ENCODE results near the gene PLA2G2C. TPM values are rescaled to one million over a fixed set of nuclear protein-coding genes. Genes with fewer than 3 reads are reported as not detected.

Gene PLA2G2C
- total and polyA plus RNA-seq, 2 of the 8 experiments (the other 6 are each of a cell fraction or from before 2014, with no cell fraction given), result not detected

DNA sequence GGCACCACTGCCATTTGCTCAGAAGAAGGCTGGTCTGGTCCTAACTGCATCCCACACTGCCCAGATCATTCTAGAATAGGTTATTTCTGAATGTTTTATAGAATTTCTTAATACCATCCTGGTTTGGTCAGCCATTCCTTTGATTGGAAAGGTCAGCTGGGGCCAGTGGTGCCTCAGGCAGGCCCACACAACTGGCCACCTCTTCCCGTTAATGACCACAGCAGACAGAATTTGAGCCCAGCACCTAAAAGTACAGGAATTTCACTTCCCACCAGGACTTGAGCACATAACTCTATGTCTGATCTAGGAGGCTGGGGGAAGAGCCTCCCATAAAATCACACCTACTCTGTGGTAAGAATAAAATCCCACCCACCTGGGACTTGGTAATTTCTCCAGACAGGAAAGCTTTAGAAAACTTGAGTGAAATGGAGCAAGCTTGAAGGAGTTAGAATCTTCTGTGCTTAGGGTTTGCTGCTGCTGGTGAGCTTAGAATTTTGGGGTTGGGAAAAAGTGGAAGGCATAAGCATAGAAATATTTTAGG, 6.6 kb upstream of the PLA2G2C start:
- Histone ChIP-seq H3K4me1 (replicated peaks in 1 of 4; ENCODE audit: control insufficient read depth in 3 of 4, insufficient read depth in 4 of 4, low read length in 3 of 4) (peaks cover 0 to 8% (median under 1%) of the 10 kb centered on the region in 4 experiments; a peak in 4 of 7 replicates), H2BK120ac (replicated peaks; ENCODE audit: low read depth, low read length) (no peak overlapping the region), H3K9me3 (ENCODE audit: insufficient read depth in 2 of 2, low read depth in 1 of 2, low read length in 1 of 2) (no peaks in the 10 kb centered on the region), H3K23me2 (ENCODE audit: low read depth, low read length) (no peaks in the 10 kb centered on the region), H3K36me3 (ENCODE audit: control insufficient read depth in 2 of 4, insufficient read depth in 4 of 4, low read length in 3 of 4) (no peaks in the 10 kb centered on the region), H3K79me1 (ENCODE audit: low read depth, low read length) (no peaks in the 10 kb centered on the region), H3K4me3 (ENCODE audit: extremely low read depth in 1 of 4, insufficient read depth in 2 of 4, low read depth in 3 of 4, low read length in 4 of 4) (no peak overlapping the region), H3K14ac (ENCODE audit: insufficient read length) (no peak overlapping the region), H2BK20ac (ENCODE audit: low read length) (no peak overlapping the region), H3K56ac (replicated peaks; ENCODE audit: insufficient read length, low read depth, low read length) (no peak overlapping the region), H2AK5ac (ENCODE audit: low read depth, low read length) (no peak overlapping the region), H4K20me1 (replicated peaks in 1 of 2; ENCODE audit: control insufficient read depth in 1 of 2, insufficient read depth in 2 of 2, low read length in 2 of 2) (no peaks in the 10 kb centered on the region), H4K8ac (ENCODE audit: extremely low read depth, insufficient read depth, low read length) (no peak overlapping the region), H3K23ac (ENCODE audit: insufficient read length) (no peak overlapping the region), H3K27me3 (replicated peaks in 1 of 4; ENCODE audit: control insufficient read depth in 3 of 4, extremely low read depth in 1 of 4, insufficient read depth in 3 of 4, low read length in 3 of 4) (peaks cover 0 to 2% (median under 1%) of the 10 kb centered on the region in 4 experiments; a peak in 2 of 7 replicates), H2AFZ (ENCODE audit: low read length) (no peak overlapping the region), H2BK12ac (ENCODE audit: low read depth, low read length) (no peak overlapping the region), H3K9ac (replicated peaks in 1 of 4; ENCODE audit: extremely low read depth in 1 of 4, low read depth in 3 of 4, low read length in 3 of 4) (no peak overlapping the region), H4K5ac (ENCODE audit: insufficient read length, low read depth, low read length) (no peak overlapping the region), H3K4ac (replicated peaks; ENCODE audit: insufficient read length, low read depth, low read length) (no peak overlapping the region), H3K4me2 (ENCODE audit: insufficient read depth in 1 of 2, low read depth in 2 of 2, low read length in 2 of 2) (no peak overlapping the region), H3K27ac (ENCODE audit: low read depth, low read length) (no peak overlapping the region), H3K79me2 (ENCODE audit: control insufficient read depth in 1 of 2, insufficient read depth in 2 of 2, low read length in 2 of 2) (no peaks in the 10 kb centered on the region), H2BK15ac (ENCODE audit: low read length) (no peak overlapping the region), H3K18ac (ENCODE audit: extremely low read depth, low read length) (no peak overlapping the region), H2BK5ac (ENCODE audit: low read depth, low read length) (no peak overlapping the region), H4K91ac (replicated peaks; ENCODE audit: insufficient read length, low read length) (no peak overlapping the region)
- ChIA-PET CTCF (ENCODE audit: partially characterized antibody) (interaction anchor here (0.6 to 9.3 kb wide), 13 partner anchors 8 to 334 kb away, joined by 3 to 90 read pairs (median 6); no protein-coding TSS in a partner anchor), POLR2A (ENCODE audit: partially characterized antibody) (no interaction called here)
- 91% methylated on average over 1 of the region's 1 CpG; no CpG with 5 or more reads in 1 of the 2 experiments for WGBS, 2 experiments (ENCODE audit: extremely low coverage in 1 of 2, insufficient coverage in 1 of 2, insufficient read length in 1 of 2, insufficient replicate concordance in 2 of 2, low coverage in 1 of 2, low lambda C conversion rate in 2 of 2, missing lambda C conversion rate in 1 of 2)
- TF ChIP-seq RBBP5 (IDR thresholded peaks at IDR 0.05; ENCODE audit: borderline replicate concordance, low read depth, low read length), result no peak
- TF ChIP-seq SIN3A (conservative IDR thresholded peaks at IDR 0.05 in 1 of 2, IDR thresholded peaks at IDR 0.05 in 1 of 2; ENCODE audit: low read depth in 1 of 2, low read length in 2 of 2), result no peak
- no peak for TF ChIP-seq RXRA (IDR thresholded peaks at IDR 0.05; ENCODE audit: insufficient read depth, low read depth, low read length)
- TF ChIP-seq POLR2AphosphoS5 (IDR thresholded peaks at IDR 0.05; ENCODE audit: low read depth, low read length), result no peak
- TF ChIP-seq YY1 (IDR thresholded peaks at IDR 0.05; ENCODE audit: low read depth, low read length), result no peak
- no peak for TF ChIP-seq SRF (IDR thresholded peaks at IDR 0.05; ENCODE audit: low read depth, low read length)
- no peak for DNase-seq (ENCODE audit: low read depth in 1 of 2, low spot score in 2 of 2)
- FAIRE-seq, result no peak

Data from H1 (cell line).